ENCODE data around the gene KRT78. TPM values are rescaled to one million over a fixed set of nuclear protein-coding genes. Genes with fewer than 3 reads are reported as not detected.

KRT78 gene
- total and polyA plus RNA-seq, 2 donors (not counting 1 experiment from before 2014, with no cell fraction given) = not detected

DNA sequence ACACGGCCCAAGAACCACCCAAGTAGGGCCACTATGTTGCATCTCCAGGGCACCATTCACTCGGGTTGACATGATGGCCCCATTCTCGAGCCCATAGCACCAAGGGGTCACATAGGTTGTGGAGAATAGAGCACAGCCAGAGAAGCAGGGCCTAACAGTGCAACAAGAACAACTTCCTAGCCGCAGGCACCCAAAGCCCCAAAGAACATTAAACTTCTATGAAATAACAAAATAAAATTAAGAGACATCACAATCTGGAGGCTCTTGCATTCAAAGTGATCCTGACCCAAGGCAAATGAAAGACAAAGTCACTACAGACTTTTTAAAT, 36.8 kb downstream of the KRT78 start:
- no peak overlapping the region for H3K4me3 Mint-ChIP-seq
- no peaks in the 10 kb centered on the region for H3K9me3 Mint-ChIP-seq (ENCODE audit: insufficient read depth)
- H3K4me1 ChIP-seq (ENCODE audit: control insufficient read depth in 2 of 2, insufficient read depth in 2 of 2, low read length in 2 of 2) = no peaks in the 10 kb centered on the region
- H3K4me3 ChIP-seq (ENCODE audit: control extremely low read depth in 1 of 5, extremely low read depth in 1 of 5, insufficient read depth in 1 of 5, low read depth in 2 of 5, low read length in 4 of 5) = no peak overlapping the region
- CTCF ChIA-PET = no interaction called here
- ATAC-seq (ENCODE audit: low read depth) = no peak
- no peak overlapping the region for H3K4me2 ChIP-seq (replicated peaks; ENCODE audit: low read depth, low read length, poor library complexity, severe bottlenecking)
- H3K27ac Mint-ChIP-seq = no peak overlapping the region
- H3K9me3 ChIP-seq (ENCODE audit: control extremely low read depth in 1 of 3, control insufficient read depth in 2 of 3, insufficient read depth in 1 of 3, low read length in 2 of 3) = no peaks in the 10 kb centered on the region
- no peaks in the 10 kb centered on the region for H3K79me2 ChIP-seq (ENCODE audit: control insufficient read depth, insufficient read depth, low read length)
- no peak overlapping the region for H3K27ac ChIP-seq (ENCODE audit: low read length in 2 of 2)
- POLR2A ChIA-PET = no interaction called here
- DNase-seq = no peak
- H4K20me1 ChIP-seq (ENCODE audit: control insufficient read depth, insufficient read depth, low read length, poor library complexity, severe bottlenecking) = no peaks in the 10 kb centered on the region
- intact Hi-C loops (cut with micrococcal nuclease) = no loop called here
- no peaks in the 10 kb centered on the region for H3K4me1 Mint-ChIP-seq
- TF ChIP-seq, protein P1, sequence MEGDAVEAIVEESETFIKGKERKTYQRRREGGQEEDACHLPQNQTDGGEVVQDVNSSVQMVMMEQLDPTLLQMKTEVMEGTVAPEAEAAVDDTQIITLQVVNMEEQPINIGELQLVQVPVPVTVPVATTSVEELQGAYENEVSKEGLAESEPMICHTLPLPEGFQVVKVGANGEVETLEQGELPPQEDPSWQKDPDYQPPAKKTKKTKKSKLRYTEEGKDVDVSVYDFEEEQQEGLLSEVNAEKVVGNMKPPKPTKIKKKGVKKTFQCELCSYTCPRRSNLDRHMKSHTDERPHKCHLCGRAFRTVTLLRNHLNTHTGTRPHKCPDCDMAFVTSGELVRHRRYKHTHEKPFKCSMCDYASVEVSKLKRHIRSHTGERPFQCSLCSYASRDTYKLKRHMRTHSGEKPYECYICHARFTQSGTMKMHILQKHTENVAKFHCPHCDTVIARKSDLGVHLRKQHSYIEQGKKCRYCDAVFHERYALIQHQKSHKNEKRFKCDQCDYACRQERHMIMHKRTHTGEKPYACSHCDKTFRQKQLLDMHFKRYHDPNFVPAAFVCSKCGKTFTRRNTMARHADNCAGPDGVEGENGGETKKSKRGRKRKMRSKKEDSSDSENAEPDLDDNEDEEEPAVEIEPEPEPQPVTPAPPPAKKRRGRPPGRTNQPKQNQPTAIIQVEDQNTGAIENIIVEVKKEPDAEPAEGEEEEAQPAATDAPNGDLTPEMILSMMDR (IDR thresholded peaks at IDR 0.05) = no peak
- TF ChIP-seq EZH2 (IDR thresholded peaks at IDR 0.05; ENCODE audit: borderline replicate concordance, insufficient read depth, low read depth, low read length, poor library complexity, severe bottlenecking) = no peak
- H3K27me3 Mint-ChIP-seq = peaks cover 17% of the 10 kb centered on the region
- no peaks in the 10 kb centered on the region for H3K27me3 ChIP-seq (replicated peaks in 1 of 4; ENCODE audit: control extremely low read depth in 1 of 4, control insufficient read depth in 3 of 4, insufficient read depth in 4 of 4, low read length in 3 of 4)
- H2AFZ ChIP-seq (ENCODE audit: insufficient read depth, low read depth, low read length, poor library complexity, severe bottlenecking) = no peak overlapping the region
- no peaks in the 10 kb centered on the region for H3K36me3 ChIP-seq (replicated peaks in 1 of 2; ENCODE audit: control extremely low read depth in 1 of 2, control insufficient read depth in 1 of 2, extremely low read depth in 1 of 2, insufficient read depth in 2 of 2, low read length in 1 of 2)
- H3K9ac ChIP-seq (ENCODE audit: low read length) = no peak overlapping the region
- WGBS (ENCODE audit: insufficient coverage) = 70% methylated on average over 3 of the region's 4 CpGs

DNA sequence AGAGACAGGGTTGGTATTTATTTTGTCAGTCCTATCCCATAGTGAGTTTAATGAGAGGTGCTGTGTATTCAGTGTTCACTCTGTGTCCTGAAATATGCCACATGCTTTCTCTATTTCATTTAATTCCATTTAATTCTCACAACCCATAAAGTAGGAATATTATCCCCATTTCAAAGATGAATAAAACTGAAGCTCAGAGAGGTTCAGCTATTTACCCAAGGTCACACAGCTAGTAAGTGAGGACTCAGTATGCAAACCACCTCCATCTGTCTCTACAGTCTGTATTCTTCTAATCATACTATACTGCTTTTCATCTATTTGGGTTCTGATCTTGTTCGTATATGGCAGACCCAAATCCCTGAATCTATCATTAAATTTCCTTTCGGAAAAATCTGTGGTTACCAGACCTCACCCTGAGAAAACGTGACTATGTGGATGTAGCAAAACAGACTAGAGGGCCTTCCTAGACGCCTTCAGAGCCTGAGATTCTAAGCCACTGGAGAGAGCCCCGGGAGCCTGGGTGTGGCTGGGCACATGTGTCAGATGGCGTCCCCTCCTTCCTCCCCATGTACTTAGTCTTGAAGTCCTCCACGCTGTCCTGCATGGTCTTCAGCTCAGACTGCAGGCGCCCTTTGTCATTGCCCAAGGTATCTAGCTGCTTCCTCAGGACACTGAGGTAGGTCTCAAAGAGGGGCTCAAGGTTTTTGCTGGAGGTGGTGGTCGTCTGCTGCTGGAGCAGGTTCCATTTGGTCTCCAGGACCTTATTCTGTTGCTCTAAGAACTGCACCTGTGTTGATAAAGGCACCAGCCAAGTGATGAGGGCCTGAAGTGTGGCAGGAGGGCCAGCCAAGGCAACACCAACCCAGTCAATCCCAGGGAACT, 37.4 kb downstream of the KRT78 start:
- CTCF ChIA-PET = no interaction called here
- 86% methylated on average over 8 of the region's 9 CpGs for WGBS (ENCODE audit: insufficient coverage)
- Histone ChIP-seq H3K36me3 (replicated peaks in 1 of 2; ENCODE audit: control extremely low read depth in 1 of 2, control insufficient read depth in 1 of 2, extremely low read depth in 1 of 2, insufficient read depth in 2 of 2, low read length in 1 of 2) (no peaks in the 10 kb centered on the region), H3K9ac (ENCODE audit: low read length) (no peak overlapping the region), H3K9me3 (ENCODE audit: control extremely low read depth in 1 of 3, control insufficient read depth in 2 of 3, insufficient read depth in 1 of 3, low read length in 2 of 3) (no peaks in the 10 kb centered on the region), H3K4me3 (ENCODE audit: control extremely low read depth in 1 of 5, extremely low read depth in 1 of 5, insufficient read depth in 1 of 5, low read depth in 2 of 5, low read length in 4 of 5) (no peak overlapping the region), H3K4me2 (replicated peaks; ENCODE audit: low read depth, low read length, poor library complexity, severe bottlenecking) (no peak overlapping the region), H3K27me3 (replicated peaks in 1 of 4; ENCODE audit: control extremely low read depth in 1 of 4, control insufficient read depth in 3 of 4, insufficient read depth in 4 of 4, low read length in 3 of 4) (no peaks in the 10 kb centered on the region), H3K4me1 (ENCODE audit: control insufficient read depth in 2 of 2, insufficient read depth in 2 of 2, low read length in 2 of 2) (no peaks in the 10 kb centered on the region), H3K79me2 (ENCODE audit: control insufficient read depth, insufficient read depth, low read length) (no peaks in the 10 kb centered on the region), H2AFZ (ENCODE audit: insufficient read depth, low read depth, low read length, poor library complexity, severe bottlenecking) (no peak overlapping the region), H3K27ac (ENCODE audit: low read length in 2 of 2) (no peak overlapping the region), H4K20me1 (ENCODE audit: control insufficient read depth, insufficient read depth, low read length, poor library complexity, severe bottlenecking) (no peaks in the 10 kb centered on the region)
- Mint-ChIP-seq H3K9me3 (ENCODE audit: insufficient read depth) (no peaks in the 10 kb centered on the region), H3K27me3 (peaks cover 17% of the 10 kb centered on the region), H3K4me3 (no peak overlapping the region), H3K4me1 (no peaks in the 10 kb centered on the region), H3K27ac (no peak overlapping the region)
- TF ChIP-seq EZH2 (IDR thresholded peaks at IDR 0.05; ENCODE audit: borderline replicate concordance, insufficient read depth, low read depth, low read length, poor library complexity, severe bottlenecking) = no peak
- TF ChIP-seq, protein P1 (IDR thresholded peaks at IDR 0.05) = no peak
- DNase-seq = no peak
- ATAC-seq (ENCODE audit: low read depth) = no peak
- POLR2A ChIA-PET = no interaction called here
- intact Hi-C loops (cut with micrococcal nuclease) = no loop called here
